Skeletal muscle tissue (tissue), 4 donors: ENCODE data around the gene DNASE1. TPM values are rescaled to one million over a fixed set of nuclear protein-coding genes. Genes with fewer than 3 reads are reported as not detected.

Experiments used
- H3K27ac ChIP-seq: one replicate; pipeline ENCODE4 v1.7.0; 2013; ENCODE audit warnings: mild to moderate bottlenecking, low read depth, low read length, inconsistent platforms
- H3K27me3 ChIP-seq, 3 donors: one replicate each; pipeline ENCODE4 v1.7.0; 2013; ENCODE audit warnings: low read length in 3 of 3; ENCODE audit not compliant: control insufficient read depth in 3 of 3, insufficient read depth in 3 of 3
- H3K36me3 ChIP-seq, 3 donors: one replicate each; pipeline ENCODE4 v1.7.0; 2013; ENCODE audit warnings: low read length in 3 of 3; ENCODE audit not compliant: control insufficient read depth in 3 of 3, insufficient read depth in 3 of 3
- H3K4me1 ChIP-seq, 3 donors: one replicate each; pipeline ENCODE4 v1.7.0; 2013; ENCODE audit warnings: low read length in 3 of 3, mild to moderate bottlenecking in 3 of 3; ENCODE audit not compliant: control insufficient read depth in 3 of 3, insufficient read depth in 3 of 3
- H3K4me3 ChIP-seq, 3 donors: one replicate each; pipeline ENCODE4 v1.7.0; 2013; ENCODE audit warnings: low read length in 3 of 3
- H3K9ac ChIP-seq, 3 donors: one replicate each; pipeline ENCODE4 v1.7.0; 2013; ENCODE audit warnings: low read length in 3 of 3, mild to moderate bottlenecking in 3 of 3, moderate library complexity in 2 of 3, low read depth in 1 of 3
- H3K9me3 ChIP-seq, 3 donors: one replicate each; pipeline ENCODE4 v1.7.0; 2013; ENCODE audit warnings: low read length in 3 of 3; ENCODE audit not compliant: control insufficient read depth in 3 of 3
- total RNA-seq: library from RNA; depleted of rRNA; stranded (reverse); fragments of >200 nt; gene quantifications from one replicate; pipeline ENCODE4 v1.2.3, GENCODE V29; 2014
- donor health status: Osteomylitis.

Gene DNASE1
- total RNA-seq, 1 donor from 2014 or later, result 15.1 TPM

DNA sequence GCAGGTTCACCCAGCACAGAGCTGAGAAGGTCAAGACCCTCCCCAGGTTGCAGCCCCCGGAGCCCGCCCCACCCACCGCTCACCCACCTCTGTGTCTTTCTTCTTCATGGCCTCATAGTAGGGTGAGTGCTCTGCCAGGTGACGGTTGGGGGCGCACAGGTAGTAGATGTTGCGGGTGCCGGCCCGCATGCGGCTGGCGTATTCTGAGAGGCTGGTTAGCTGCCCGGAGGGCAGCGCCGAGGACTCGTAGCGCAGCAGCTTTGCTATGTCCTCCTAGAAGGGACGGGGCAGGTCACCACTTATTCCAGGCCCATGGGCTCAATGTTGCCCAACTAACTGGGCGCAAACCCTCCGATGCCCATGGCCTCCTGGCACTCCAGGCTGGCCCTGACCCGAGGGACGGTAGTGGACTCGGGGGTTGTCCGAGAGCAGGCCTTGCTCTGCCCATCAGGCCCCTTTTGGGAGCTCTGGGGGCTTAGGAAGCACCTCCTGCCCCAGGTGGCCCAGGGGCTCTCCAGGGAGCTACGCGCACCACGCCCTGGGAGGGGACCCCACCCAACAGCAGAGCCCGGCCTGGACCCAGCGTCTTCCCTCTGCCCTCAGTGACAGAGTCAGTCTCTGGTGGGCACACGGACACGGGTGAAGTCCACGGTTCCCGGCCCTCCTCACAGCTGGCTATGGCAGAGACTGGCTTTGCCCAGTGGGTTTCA, 9.9 kb downstream of the DNASE1 start:
- peaks cover 59 to 77% (median 63%) of the 10 kb centered on the region in 3 donors for H3K36me3 ChIP-seq
- H3K9me3 ChIP-seq, result no peaks in the 10 kb centered on the region

DNA sequence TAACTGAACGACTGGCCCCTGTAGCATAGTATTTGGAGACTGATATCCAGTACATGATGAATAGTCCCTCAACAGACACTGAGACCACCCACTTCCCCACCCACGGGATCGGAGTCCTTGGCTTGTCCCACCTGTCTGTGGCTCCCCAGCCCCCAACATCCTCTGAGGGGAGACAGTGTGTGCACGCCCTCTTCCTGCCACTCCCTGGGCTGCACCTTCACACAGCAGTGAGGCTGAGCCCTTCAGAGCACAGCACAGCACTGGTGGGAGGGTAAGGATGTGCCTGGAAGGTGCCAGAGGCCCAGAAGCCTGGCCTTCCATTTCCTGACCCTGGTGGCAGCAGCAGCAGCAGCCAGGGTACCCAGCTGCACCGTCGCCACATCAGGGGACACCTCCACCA, 11.0 kb downstream of the DNASE1 start:
- no peak overlapping the region for H3K27ac ChIP-seq
- H3K4me1 ChIP-seq, result no peaks in the 10 kb centered on the region
- no peak overlapping the region for H3K4me3 ChIP-seq
- no peaks in the 10 kb centered on the region for H3K9me3 ChIP-seq
- no peak overlapping the region for H3K9ac ChIP-seq
- H3K27me3 ChIP-seq, result no peaks in the 10 kb centered on the region
- H3K36me3 ChIP-seq, result peaks cover 53 to 69% (median 55%) of the 10 kb centered on the region in 3 donors

More for the DNA sequence above, 9.9 kb downstream of the DNASE1 start:
- H3K27me3 ChIP-seq, result no peaks in the 10 kb centered on the region
- no peaks in the 10 kb centered on the region for H3K4me1 ChIP-seq
- no peak overlapping the region for H3K4me3 ChIP-seq
- no peak overlapping the region for H3K27ac ChIP-seq
- H3K9ac ChIP-seq, result no peak overlapping the region

DNA sequence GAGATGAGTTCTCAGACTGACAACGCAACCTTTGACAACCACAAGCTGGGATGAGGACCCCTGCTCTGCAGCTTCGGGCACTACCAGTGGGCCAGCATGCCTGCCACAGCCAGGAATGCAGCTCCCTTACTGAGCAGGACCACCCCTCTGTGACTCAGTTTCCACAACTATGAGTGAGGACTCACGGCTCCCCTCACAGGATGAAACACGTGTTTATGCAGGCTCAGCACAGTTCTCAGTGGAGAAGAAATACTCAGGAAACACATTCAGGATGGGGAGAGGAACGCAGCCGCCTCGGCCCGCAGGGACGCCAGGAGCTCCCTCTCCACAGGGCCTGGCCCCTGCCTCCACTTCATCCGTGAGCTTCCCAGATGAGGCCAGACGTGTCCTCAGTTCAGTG, 14.1 kb downstream of the DNASE1 start:
- Histone ChIP-seq H3K4me3 (no peak overlapping the region), H3K4me1 (no peaks in the 10 kb centered on the region), H3K9ac (no peak overlapping the region), H3K27me3 (no peaks in the 10 kb centered on the region), H3K27ac (no peak overlapping the region), H3K9me3 (no peaks in the 10 kb centered on the region), H3K36me3 (peaks cover 42 to 67% (median 47%) of the 10 kb centered on the region in 3 donors)

DNA sequence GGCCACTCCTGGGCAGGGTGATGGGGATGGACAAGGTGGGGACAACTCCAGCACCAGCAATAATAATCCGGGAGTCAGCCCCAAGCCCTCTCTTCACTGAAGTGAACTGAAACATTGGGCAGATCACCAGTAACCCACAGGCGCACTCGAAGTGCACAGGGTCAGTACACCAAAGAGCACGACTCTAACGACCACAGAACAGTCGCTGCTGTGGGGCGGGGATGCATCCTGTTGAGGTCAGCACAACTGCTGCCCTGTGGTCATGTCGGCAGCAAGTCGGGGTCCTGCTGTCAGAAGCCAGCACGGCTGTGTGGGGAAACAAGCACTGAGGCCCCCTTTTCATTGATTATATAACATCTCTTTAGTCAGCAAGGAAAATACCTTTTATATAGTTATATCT, 14.6 kb downstream of the DNASE1 start:
- H3K9me3 ChIP-seq, result no peaks in the 10 kb centered on the region
- H3K4me1 ChIP-seq, result no peaks in the 10 kb centered on the region
- no peaks in the 10 kb centered on the region for H3K27me3 ChIP-seq
- H3K4me3 ChIP-seq, result no peak overlapping the region
- H3K36me3 ChIP-seq, result peaks cover 47 to 68% (median 51%) of the 10 kb centered on the region in 3 donors
- no peak overlapping the region for H3K9ac ChIP-seq
- H3K27ac ChIP-seq, result no peak overlapping the region

DNA sequence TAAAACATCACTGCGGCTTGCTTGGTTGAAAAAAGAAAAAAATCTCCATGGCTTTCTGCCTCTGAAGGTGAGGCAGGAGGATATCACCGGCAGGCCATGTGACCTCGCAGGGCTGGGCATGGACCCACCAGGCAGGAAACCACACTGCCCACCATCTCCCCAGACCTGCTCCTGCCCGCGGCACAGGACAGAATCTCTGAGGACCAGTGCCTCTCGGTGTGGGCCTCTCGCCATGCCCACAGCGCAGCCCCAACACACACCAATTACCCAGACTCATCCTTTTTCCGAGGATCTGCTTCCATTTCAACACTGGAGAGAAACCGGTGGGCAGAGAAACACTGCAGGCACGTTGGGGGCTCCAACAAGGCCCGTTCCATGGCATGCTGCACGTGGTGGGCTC, 16.2 kb downstream of the DNASE1 start:
- Histone ChIP-seq H3K9me3 (no peaks in the 10 kb centered on the region), H3K9ac (no peak overlapping the region), H3K27ac (no peak overlapping the region), H3K27me3 (no peaks in the 10 kb centered on the region), H3K4me3 (no peak overlapping the region), H3K4me1 (peaks cover 0 to 3% (median 0%) of the 10 kb centered on the region in 3 donors), H3K36me3 (peaks cover 48 to 68% (median 52%) of the 10 kb centered on the region in 3 donors)

DNA sequence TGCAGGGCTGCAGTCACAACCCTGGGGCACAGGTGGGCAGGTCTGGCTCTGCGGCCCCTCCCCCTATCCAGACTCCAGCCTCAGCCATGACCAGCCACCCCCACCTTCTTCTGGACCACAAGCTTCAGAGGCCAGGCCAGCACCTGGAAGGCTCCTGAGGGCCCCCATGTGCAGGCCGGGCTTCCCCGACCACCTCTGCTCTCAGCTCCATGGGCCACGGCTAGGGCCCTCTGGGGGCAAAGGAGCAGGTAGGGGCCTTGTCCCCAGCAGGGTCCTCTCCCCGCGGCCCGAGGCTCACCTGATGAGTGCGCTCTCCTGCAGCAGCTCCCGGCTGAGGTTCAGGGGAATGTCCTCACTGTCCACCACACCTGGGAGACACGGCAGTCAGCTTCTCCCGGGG, 16.9 kb downstream of the DNASE1 start:
- H3K36me3 ChIP-seq, result peaks cover 50 to 67% (median 54%) of the 10 kb centered on the region in 3 donors
- H3K27ac ChIP-seq, result no peak overlapping the region
- H3K27me3 ChIP-seq, result no peaks in the 10 kb centered on the region
- H3K4me1 ChIP-seq, result peaks cover 0 to 3% (median 0%) of the 10 kb centered on the region in 3 donors
- no peak overlapping the region for H3K9ac ChIP-seq
- no peak overlapping the region for H3K4me3 ChIP-seq
- no peaks in the 10 kb centered on the region for H3K9me3 ChIP-seq

DNA sequence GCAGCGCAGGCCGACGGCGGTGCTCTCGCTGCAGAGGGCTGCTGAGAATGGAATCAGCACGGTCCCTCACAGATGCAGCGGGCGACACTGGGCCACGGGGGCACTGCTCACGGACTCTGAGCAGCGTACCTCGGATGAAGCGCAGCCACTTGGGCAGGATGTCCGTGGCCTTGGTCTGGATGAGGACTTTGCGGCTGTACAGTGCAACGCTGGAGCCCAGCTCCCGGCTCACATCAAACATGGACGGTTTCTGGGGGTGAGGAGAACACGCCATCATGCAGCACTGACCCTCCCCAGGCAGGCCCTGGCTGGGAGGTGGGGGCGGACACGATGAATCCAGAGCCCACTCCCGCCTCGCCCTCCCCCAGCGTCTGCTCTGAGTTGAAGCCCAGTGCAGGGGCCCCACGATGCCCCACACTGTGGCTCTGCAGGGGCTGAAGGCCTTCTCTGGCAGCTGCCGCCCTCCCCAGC, 18.1 kb downstream of the DNASE1 start:
- Histone ChIP-seq H3K4me1 (peaks cover 0 to 3% (median 3%) of the 10 kb centered on the region in 3 donors), H3K9ac (no peak overlapping the region), H3K4me3 (no peak overlapping the region), H3K9me3 (no peaks in the 10 kb centered on the region), H3K27ac (no peak overlapping the region), H3K27me3 (no peaks in the 10 kb centered on the region), H3K36me3 (peaks cover 52 to 68% (median 57%) of the 10 kb centered on the region in 3 donors)

DNA sequence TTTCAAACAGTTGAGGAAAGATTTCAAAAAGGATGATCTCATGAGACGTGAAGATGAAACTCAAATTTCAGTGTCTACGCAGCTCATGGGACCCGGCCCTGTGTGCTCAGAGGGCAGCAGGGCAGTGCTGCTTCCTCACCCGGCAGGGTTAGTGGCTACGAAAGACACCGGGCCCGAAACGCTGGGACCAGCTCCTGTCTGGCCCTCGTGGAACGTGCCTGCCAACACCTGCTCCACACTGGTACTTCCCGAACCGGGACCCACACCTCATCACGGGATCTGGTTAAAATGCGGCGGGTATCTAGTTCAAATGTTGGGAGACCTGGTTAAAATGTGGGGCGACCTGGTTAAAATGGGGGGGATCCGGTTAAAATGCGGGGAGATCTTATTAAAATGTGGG, 18.7 kb downstream of the DNASE1 start:
- H3K4me1 ChIP-seq, result peaks cover 0 to 3% (median 3%) of the 10 kb centered on the region in 3 donors
- no peak overlapping the region for H3K9ac ChIP-seq
- H3K27me3 ChIP-seq, result no peaks in the 10 kb centered on the region
- no peak overlapping the region for H3K4me3 ChIP-seq
- H3K27ac ChIP-seq, result no peak overlapping the region
- peaks cover 56 to 73% (median 63%) of the 10 kb centered on the region in 3 donors for H3K36me3 ChIP-seq
- H3K9me3 ChIP-seq, result no peaks in the 10 kb centered on the region

DNA sequence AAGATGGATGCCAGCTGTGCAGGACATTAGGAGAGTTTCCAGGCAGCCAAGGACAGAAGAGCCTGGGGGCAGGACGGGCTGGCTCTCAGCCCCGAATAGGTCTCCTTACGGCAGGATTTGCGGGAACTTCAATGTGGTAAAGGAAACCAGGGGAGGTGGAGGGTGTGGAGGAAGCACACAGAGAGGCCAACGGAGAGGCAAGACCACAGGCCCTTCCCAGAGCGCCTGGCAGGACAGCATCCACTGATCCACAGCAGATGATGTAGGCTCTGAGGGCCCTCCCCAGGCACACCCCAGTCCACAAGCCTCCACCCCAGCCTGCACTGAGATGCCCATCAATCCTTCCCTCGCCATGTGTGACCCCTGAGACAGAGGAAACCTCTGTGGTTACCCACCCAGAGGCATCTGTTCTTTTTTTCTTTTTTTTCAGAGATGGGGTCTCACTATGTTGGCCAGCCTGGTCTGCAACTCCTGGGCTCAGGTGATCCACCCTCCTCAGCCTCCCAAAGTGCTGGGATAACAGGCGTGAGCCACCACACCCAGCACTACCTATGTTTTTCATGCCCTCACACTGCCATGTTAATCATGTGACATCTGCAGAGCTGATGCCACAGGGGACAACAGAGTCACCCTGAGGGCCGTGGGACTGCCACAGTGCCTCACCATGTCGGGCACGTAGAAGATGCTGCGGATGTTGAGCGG, 19.3 kb downstream of the DNASE1 start:
- H3K4me3 ChIP-seq, result no peak overlapping the region
- no peaks in the 10 kb centered on the region for H3K27me3 ChIP-seq
- H3K27ac ChIP-seq, result no peak overlapping the region
- peaks cover 0 to 3% (median 3%) of the 10 kb centered on the region in 3 donors for H3K4me1 ChIP-seq
- H3K9ac ChIP-seq, result no peak overlapping the region
- H3K36me3 ChIP-seq, result peaks cover 54 to 73% (median 62%) of the 10 kb centered on the region in 3 donors
- no peaks in the 10 kb centered on the region for H3K9me3 ChIP-seq
